ENCODE data around the gene ATP8B1. TPM values are rescaled to one million over a fixed set of nuclear protein-coding genes. Genes with fewer than 3 reads are reported as not detected.

The ATP8B1 gene
- total RNA-seq, 1 donor from 2014 or later: 38.7 TPM

DNA sequence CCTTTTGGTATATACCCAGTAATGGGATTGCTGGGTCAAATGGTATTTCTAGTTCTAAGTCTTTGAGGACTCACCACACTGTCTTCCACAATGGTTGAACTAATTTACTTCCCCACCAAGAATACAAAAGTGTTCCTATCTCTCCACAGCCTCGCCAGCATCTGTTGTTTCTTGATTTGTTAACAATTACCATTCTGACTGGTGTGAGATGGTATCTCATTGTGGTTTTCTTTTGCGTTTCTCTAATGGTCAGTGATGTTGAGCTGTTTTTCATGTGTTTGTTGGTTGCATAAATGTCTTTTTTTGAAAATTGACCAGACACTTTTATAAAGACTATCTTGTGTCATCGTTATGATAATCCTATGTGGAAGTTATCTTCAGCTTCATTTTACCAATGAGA, 16.0 kb upstream of the ATP8B1 start:
- peak; percentile 6 for DNase-seq (ENCODE audit: extremely low spot score, unreplicated experiment)

DNA sequence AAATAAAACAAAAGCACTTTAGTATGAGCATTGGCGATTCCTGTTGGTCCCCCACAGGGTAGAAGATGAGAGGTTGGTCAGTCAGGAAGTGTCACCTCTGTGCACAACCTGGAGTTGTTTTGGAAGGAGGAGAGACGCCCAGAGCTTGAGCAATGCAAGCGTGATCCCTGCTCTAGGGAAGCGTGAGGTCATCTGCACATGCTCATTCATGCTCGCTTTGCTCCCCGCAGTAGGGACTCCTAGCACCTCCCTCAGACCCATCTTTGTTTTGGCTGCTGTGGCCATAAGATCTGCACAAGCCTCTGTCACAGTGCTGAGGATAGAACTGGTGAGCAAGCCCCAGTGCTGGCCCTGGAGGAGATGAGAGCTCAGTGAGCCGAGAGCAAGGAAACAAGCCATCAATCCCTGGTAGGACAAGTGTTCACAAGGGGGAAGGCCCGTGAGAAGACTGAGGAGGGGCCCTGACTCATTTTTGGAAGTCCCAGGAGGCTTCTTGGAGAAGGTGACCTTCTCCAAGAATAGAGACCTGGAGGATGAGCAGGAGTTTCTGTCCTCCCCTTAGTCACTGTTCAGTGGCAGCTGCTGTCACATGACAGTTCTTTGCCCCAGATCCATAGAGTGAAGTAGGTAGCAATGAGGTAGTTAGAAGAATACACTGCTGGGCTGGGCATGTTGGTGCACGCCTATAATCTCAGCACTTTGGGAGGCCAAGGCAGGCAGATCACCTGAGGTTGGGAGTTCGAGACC, 13.3 kb upstream of the ATP8B1 start:
- no peaks in the 10 kb centered on the region for H3K27me3 Mint-ChIP-seq (ENCODE audit: unreplicated experiment)
- H3K36me3 Mint-ChIP-seq (ENCODE audit: unreplicated experiment): peaks cover 4% of the 10 kb centered on the region
- H3K27ac Mint-ChIP-seq (ENCODE audit: unreplicated experiment): no peak overlapping the region
- H3K9me3 Mint-ChIP-seq (ENCODE audit: unreplicated experiment): peaks cover 9% of the 10 kb centered on the region
- H3K4me1 Mint-ChIP-seq (ENCODE audit: unreplicated experiment): peaks cover 33% of the 10 kb centered on the region
- no peak overlapping the region for H3K4me3 Mint-ChIP-seq (ENCODE audit: unreplicated experiment)
- TF ChIP-seq, protein P1, sequence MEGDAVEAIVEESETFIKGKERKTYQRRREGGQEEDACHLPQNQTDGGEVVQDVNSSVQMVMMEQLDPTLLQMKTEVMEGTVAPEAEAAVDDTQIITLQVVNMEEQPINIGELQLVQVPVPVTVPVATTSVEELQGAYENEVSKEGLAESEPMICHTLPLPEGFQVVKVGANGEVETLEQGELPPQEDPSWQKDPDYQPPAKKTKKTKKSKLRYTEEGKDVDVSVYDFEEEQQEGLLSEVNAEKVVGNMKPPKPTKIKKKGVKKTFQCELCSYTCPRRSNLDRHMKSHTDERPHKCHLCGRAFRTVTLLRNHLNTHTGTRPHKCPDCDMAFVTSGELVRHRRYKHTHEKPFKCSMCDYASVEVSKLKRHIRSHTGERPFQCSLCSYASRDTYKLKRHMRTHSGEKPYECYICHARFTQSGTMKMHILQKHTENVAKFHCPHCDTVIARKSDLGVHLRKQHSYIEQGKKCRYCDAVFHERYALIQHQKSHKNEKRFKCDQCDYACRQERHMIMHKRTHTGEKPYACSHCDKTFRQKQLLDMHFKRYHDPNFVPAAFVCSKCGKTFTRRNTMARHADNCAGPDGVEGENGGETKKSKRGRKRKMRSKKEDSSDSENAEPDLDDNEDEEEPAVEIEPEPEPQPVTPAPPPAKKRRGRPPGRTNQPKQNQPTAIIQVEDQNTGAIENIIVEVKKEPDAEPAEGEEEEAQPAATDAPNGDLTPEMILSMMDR (IDR thresholded peaks at IDR 0.05): no peak
- peak; percentile 44 for DNase-seq (ENCODE audit: extremely low spot score, unreplicated experiment)

More for the DNA sequence above, 16.0 kb upstream of the ATP8B1 start:
- H3K27me3 Mint-ChIP-seq (ENCODE audit: unreplicated experiment): no peaks in the 10 kb centered on the region
- no peak overlapping the region for H3K4me3 Mint-ChIP-seq (ENCODE audit: unreplicated experiment)
- H3K9me3 Mint-ChIP-seq (ENCODE audit: unreplicated experiment): no peaks in the 10 kb centered on the region
- TF ChIP-seq, protein P1 (IDR thresholded peaks at IDR 0.05): no peak
- no peaks in the 10 kb centered on the region for H3K36me3 Mint-ChIP-seq (ENCODE audit: unreplicated experiment)
- peak overlapping the region; percentile 96 for H3K27ac Mint-ChIP-seq (ENCODE audit: unreplicated experiment)
- H3K4me1 Mint-ChIP-seq (ENCODE audit: unreplicated experiment): peaks cover 28% of the 10 kb centered on the region

DNA sequence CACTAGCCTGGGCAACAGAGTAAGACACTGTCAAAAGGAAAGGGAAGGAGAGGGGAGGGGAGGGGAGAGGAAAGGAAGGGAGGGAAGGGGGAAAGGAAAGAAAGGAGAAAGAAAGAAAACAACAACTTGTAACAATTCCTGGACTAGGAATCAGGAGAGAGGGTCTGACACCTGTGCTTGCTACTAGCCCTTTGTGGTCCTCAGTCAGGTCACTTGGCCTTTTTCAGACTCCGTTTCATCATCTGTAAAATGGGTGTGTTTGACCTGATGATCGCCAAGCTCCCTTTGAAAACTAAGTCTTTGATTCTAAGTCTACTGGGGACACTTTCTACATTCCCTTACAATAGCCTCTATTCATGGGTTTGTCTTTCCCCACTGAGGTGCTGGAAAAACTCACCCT, 11.4 kb upstream of the ATP8B1 start:
- no peaks in the 10 kb centered on the region for H3K27me3 Mint-ChIP-seq (ENCODE audit: unreplicated experiment)
- TF ChIP-seq, protein P1 (IDR thresholded peaks at IDR 0.05): no peak
- H3K9me3 Mint-ChIP-seq (ENCODE audit: unreplicated experiment): peaks cover 9% of the 10 kb centered on the region
- DNase-seq (ENCODE audit: extremely low spot score, unreplicated experiment): no peak
- H3K36me3 Mint-ChIP-seq (ENCODE audit: unreplicated experiment): peaks cover 4% of the 10 kb centered on the region
- peaks cover 21% of the 10 kb centered on the region for H3K4me1 Mint-ChIP-seq (ENCODE audit: unreplicated experiment)
- peak overlapping the region; percentile 59 for H3K27ac Mint-ChIP-seq (ENCODE audit: unreplicated experiment)
- no peak overlapping the region for H3K4me3 Mint-ChIP-seq (ENCODE audit: unreplicated experiment)

DNA sequence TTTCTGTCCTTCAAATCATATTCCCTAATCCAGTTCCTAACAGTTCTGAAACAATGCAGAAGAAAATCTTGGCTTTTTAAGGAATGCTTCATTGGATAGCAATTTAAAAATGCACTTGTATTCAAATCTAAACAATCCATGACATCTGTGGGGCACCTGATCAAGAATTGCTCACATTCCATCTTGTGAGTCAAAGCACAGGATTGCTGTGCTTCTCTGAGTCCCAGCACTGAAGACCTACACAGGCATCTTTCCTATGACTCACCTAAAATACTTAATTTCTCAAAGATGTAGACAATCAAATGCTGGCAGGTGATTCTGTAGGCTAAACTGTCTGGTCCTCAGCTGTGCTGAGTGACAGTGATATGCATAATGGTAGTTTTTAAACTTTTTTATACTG, 10.1 kb upstream of the ATP8B1 start:
- H3K27ac Mint-ChIP-seq (ENCODE audit: unreplicated experiment): peak overlapping the region; percentile 76

DNA sequence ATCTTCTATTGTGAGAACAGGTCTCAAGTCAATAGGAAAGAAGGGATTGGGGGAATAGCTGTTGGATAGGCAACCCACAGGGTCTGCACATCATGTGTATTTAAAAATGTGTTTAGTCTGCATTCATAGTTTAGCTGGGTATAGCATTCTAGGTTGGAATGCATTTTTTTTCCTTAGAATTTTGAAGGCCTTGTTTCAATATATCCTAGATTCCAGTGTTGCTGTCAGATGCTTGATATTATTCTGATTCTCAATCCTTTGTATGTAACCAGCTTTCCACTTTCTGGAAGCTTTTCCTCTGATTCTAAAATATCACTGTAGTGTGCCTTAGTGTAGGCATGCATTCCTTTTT, 9.0 kb upstream of the ATP8B1 start:
- Mint-ChIP-seq H3K36me3 (ENCODE audit: unreplicated experiment) (peaks cover 4% of the 10 kb centered on the region), H3K27ac (ENCODE audit: unreplicated experiment) (no peak overlapping the region), H3K4me3 (ENCODE audit: unreplicated experiment) (no peak overlapping the region), H3K27me3 (ENCODE audit: unreplicated experiment) (no peaks in the 10 kb centered on the region), H3K4me1 (ENCODE audit: unreplicated experiment) (peaks cover 39% of the 10 kb centered on the region), H3K9me3 (ENCODE audit: unreplicated experiment) (peaks cover 9% of the 10 kb centered on the region)
- TF ChIP-seq, protein P1 (IDR thresholded peaks at IDR 0.05): no peak
- no peak for DNase-seq (ENCODE audit: extremely low spot score, unreplicated experiment)

More for the DNA sequence above, 10.1 kb upstream of the ATP8B1 start:
- no peak for DNase-seq (ENCODE audit: extremely low spot score, unreplicated experiment)
- Mint-ChIP-seq H3K4me1 (ENCODE audit: unreplicated experiment) (peaks cover 28% of the 10 kb centered on the region), H3K36me3 (ENCODE audit: unreplicated experiment) (peaks cover 4% of the 10 kb centered on the region), H3K4me3 (ENCODE audit: unreplicated experiment) (no peak overlapping the region), H3K27me3 (ENCODE audit: unreplicated experiment) (no peaks in the 10 kb centered on the region), H3K9me3 (ENCODE audit: unreplicated experiment) (peaks cover 9% of the 10 kb centered on the region)
- TF ChIP-seq, protein P1 (IDR thresholded peaks at IDR 0.05): no peak

All from osteocyte (in vitro differentiated cells).